B cell (primary cell): Measurements from ENCODE around the gene TRIP13.

Experiments
- EZH2 ChIP-seq: IDR thresholded peaks from 2 replicates; pipeline ENCODE4 v1.6.1; 2012; ENCODE audit warnings: borderline replicate concordance, low read depth, mild to moderate bottlenecking, moderate library complexity, low read length; ENCODE audit not compliant: insufficient read depth, poor library complexity, severe bottlenecking
- TF ChIP-seq, protein P1 (sequence below): fragments of 200-600 bp; IDR thresholded peaks from one replicate; pipeline ENCODE4 v1.8.0; 2022; ENCODE audit warnings: antibody characterized with exemption, mild to moderate bottlenecking

DNA sequence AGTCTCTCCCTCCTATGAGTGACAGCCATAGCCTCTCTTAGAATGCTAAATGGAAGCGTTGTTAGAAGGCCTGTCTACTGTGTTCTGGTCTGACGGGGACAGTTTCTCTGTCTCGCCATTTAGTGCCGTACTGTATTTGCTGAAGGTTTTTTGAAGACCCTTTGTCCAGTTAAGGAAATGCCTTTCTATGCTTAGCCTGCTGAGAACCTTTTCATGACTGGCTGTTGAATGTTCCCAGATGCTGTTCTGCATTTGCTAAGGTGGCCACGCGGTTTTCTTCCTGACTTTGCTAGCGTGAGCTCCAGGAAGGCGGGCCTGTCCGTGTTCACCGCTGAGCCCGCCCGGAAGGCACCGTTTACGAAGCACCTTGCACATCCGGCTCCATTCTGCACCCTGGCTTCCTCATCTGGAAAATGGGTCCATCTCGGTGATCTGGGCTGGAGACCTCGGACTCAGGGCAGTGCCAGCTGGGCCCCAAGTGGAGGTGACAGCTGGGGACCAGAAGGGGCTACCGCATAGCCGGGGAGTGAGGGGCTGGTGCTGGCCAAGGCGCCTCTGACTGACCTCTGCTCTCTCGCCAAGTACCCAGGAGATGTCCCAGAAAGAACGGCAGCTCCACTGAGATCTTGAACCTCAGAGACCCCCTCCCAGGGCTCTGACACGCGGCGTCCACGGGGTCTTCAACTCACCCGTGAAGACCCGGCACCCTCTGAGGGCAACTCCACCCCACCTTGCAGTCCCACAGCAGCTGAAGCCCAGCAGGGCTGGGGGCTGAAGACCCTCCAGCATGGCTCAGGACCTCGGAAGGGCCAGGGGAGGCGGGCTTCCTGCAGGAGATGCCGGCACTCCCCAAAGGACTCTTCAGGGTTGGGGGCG is 63.4 kb downstream of the TRIP13 start:
- TF ChIP-seq, protein P1, sequence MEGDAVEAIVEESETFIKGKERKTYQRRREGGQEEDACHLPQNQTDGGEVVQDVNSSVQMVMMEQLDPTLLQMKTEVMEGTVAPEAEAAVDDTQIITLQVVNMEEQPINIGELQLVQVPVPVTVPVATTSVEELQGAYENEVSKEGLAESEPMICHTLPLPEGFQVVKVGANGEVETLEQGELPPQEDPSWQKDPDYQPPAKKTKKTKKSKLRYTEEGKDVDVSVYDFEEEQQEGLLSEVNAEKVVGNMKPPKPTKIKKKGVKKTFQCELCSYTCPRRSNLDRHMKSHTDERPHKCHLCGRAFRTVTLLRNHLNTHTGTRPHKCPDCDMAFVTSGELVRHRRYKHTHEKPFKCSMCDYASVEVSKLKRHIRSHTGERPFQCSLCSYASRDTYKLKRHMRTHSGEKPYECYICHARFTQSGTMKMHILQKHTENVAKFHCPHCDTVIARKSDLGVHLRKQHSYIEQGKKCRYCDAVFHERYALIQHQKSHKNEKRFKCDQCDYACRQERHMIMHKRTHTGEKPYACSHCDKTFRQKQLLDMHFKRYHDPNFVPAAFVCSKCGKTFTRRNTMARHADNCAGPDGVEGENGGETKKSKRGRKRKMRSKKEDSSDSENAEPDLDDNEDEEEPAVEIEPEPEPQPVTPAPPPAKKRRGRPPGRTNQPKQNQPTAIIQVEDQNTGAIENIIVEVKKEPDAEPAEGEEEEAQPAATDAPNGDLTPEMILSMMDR, result no peak
- TF ChIP-seq EZH2, result no peak
